HEK293 (cell line): ENCODE measurements around the gene POLR2C.

Source experiments
- CTCF ChIA-PET: fragments of 350-600 bp; formaldehyde crosslinking; extraction: SDS; loops from one replicate; lab custom pipeline; 2021; ENCODE audit warnings: antibody characterized with exemption; lab: Yijun Ruan, JAX
- POLR2A ChIA-PET: fragments of 300-600 bp; formaldehyde crosslinking; extraction: SDS; loops from one replicate; lab custom pipeline; 2020; ENCODE audit warnings: antibody characterized with exemption, inconsistent platforms; lab: Yijun Ruan, JAX
- H3K27ac ChIP-seq: fragments of 200-500 bp; sonication (Bioruptor generic); 2 replicates; pipeline ENCODE4 v1.5.1; 2014; ENCODE audit warnings: low read depth, low read length, control low read depth, inconsistent platforms; ENCODE audit errors: extremely low read depth
- H3K36me3 ChIP-seq, 2 experiments: fragments of 200-500 bp in 1 of 2; sonication (Bioruptor generic) in 1 of 2; 1 replicate in 1 of 2; 2 replicates in 1 of 2; pipeline ENCODE4 v1.5.1; 2014 to 2017; ENCODE audit warnings: inconsistent platforms in 2 of 2, low read length in 2 of 2; ENCODE audit not compliant: control insufficient read depth in 2 of 2, insufficient read depth in 1 of 2
- H3K4me1 ChIP-seq: fragments of 200-500 bp; sonication (Bioruptor generic); 2 replicates; pipeline ENCODE4 v1.5.1; 2014; ENCODE audit warnings: mild to moderate bottlenecking, low read length, inconsistent platforms; ENCODE audit not compliant: control insufficient read depth, insufficient read depth
- H3K4me3 ChIP-seq: 2 replicates; pipeline ENCODE4 v1.5.1; 2011; ENCODE audit warnings: low read depth, mild to moderate bottlenecking, control low read depth, low read length, moderate library complexity
- H3K9me3 ChIP-seq: fragments of 200-500 bp; sonication (Bioruptor generic); 2 replicates; pipeline ENCODE4 v1.5.1; 2014; ENCODE audit warnings: low read depth, low read length, inconsistent platforms; ENCODE audit not compliant: control insufficient read depth, insufficient read depth
- EGR2 ChIP-seq: fragments of 450-650 bp; formaldehyde crosslinking; IDR thresholded peaks from 2 replicates; pipeline ENCODE4 v1.5.1; 2016; ENCODE audit warnings: low read depth, missing biosample characterization, missing genetic modification characterization
- HIC1 ChIP-seq: fragments of 450-650 bp; formaldehyde crosslinking; IDR thresholded peaks from 2 replicates; pipeline ENCODE4 v1.5.1; 2016; ENCODE audit warnings: missing biosample characterization, missing genetic modification characterization
- HOXA7 ChIP-seq: sonication (generic); formaldehyde crosslinking; IDR thresholded peaks from 2 replicates; pipeline ENCODE4 v1.8.1; 2022; ENCODE audit warnings: missing genetic modification reagents, borderline replicate concordance
- INSM2 ChIP-seq: fragments of 450-650 bp; formaldehyde crosslinking; IDR thresholded peaks from 2 replicates; pipeline ENCODE4 v1.5.1; 2016; ENCODE audit warnings: missing biosample characterization, missing genetic modification characterization
- KLF1 ChIP-seq: fragments of 450-650 bp; formaldehyde crosslinking; IDR thresholded peaks from 2 replicates; pipeline ENCODE4 v1.5.1; 2016; ENCODE audit warnings: missing biosample characterization, missing genetic modification characterization
- KLF9 ChIP-seq: fragments of 450-650 bp; formaldehyde crosslinking; IDR thresholded peaks from 2 replicates; pipeline ENCODE4 v1.5.1; 2016; ENCODE audit warnings: missing biosample characterization, missing genetic modification characterization, low read depth
- MEIS1 ChIP-seq: sonication (generic); formaldehyde crosslinking; IDR thresholded peaks from 2 replicates; pipeline ENCODE4 v1.8.1; 2022; ENCODE audit warnings: missing genetic modification reagents, mild to moderate bottlenecking, borderline replicate concordance
- OSR2 ChIP-seq: fragments of 450-650 bp; formaldehyde crosslinking; IDR thresholded peaks from 2 replicates; pipeline ENCODE4 v1.5.1; 2016; ENCODE audit warnings: missing biosample characterization, missing genetic modification characterization
- SP7 ChIP-seq: fragments of 450-650 bp; formaldehyde crosslinking; IDR thresholded peaks from 2 replicates; pipeline ENCODE4 v1.5.1; 2016; ENCODE audit warnings: missing biosample characterization, missing genetic modification characterization
- ZNF2 ChIP-seq: fragments of 450-650 bp; formaldehyde crosslinking; IDR thresholded peaks from 2 replicates; pipeline ENCODE4 v1.5.1; 2016; ENCODE audit warnings: missing biosample characterization, missing genetic modification characterization
- ZNF266 ChIP-seq: fragments of 450-650 bp; formaldehyde crosslinking; IDR thresholded peaks from 2 replicates; pipeline ENCODE4 v1.5.1; 2016; ENCODE audit warnings: missing biosample characterization, missing genetic modification characterization, low read depth
- ZNF488 ChIP-seq: fragments of 450-650 bp; formaldehyde crosslinking; IDR thresholded peaks from 2 replicates; pipeline ENCODE4 v1.5.1; 2016; ENCODE audit warnings: missing biosample characterization, missing genetic modification characterization
- ZNF544 ChIP-seq: fragments of 450-650 bp; formaldehyde crosslinking; IDR thresholded peaks from 2 replicates; pipeline ENCODE4 v1.5.0; 2017; ENCODE audit warnings: missing biosample characterization, missing genetic modification characterization
- ZNF549 ChIP-seq: fragments of 450-650 bp; IDR thresholded peaks from 2 replicates; pipeline ENCODE4 v1.5.1; 2018; ENCODE audit warnings: missing biosample characterization, missing genetic modification characterization, mild to moderate bottlenecking, inconsistent platforms, moderate library complexity
- ZNF561 ChIP-seq: fragments of 450-650 bp; IDR thresholded peaks from 2 replicates; pipeline ENCODE4 v1.5.1; 2018; ENCODE audit warnings: missing biosample characterization, missing genetic modification characterization, borderline replicate concordance
- ZNF571 ChIP-seq: fragments of 450-650 bp; formaldehyde crosslinking; IDR thresholded peaks from 2 replicates; pipeline ENCODE4 v1.5.0; 2017; ENCODE audit warnings: missing biosample characterization, missing genetic modification characterization
- ZNF610 ChIP-seq: fragments of 450-650 bp; formaldehyde crosslinking; IDR thresholded peaks from 2 replicates; pipeline ENCODE4 v1.5.1; 2016; ENCODE audit warnings: missing biosample characterization, missing genetic modification characterization, borderline replicate concordance
- ZNF621 ChIP-seq: fragments of 450-650 bp; formaldehyde crosslinking; IDR thresholded peaks from 2 replicates; pipeline ENCODE4 v1.5.1; 2017; ENCODE audit warnings: missing biosample characterization, missing genetic modification characterization
- ZNF837 ChIP-seq: fragments of 450-650 bp; formaldehyde crosslinking; IDR thresholded peaks from 2 replicates; pipeline ENCODE4 v1.5.1; 2016; ENCODE audit warnings: missing biosample characterization, missing genetic modification characterization
- ZSCAN5A ChIP-seq: fragments of 450-650 bp; formaldehyde crosslinking; IDR thresholded peaks from 2 replicates; pipeline ENCODE4 v1.5.1; 2016; ENCODE audit warnings: missing biosample characterization, missing genetic modification characterization
- TF ChIP-seq, protein P1 (sequence below): fragments of 450-650 bp; formaldehyde crosslinking; IDR thresholded peaks from 2 replicates; pipeline ENCODE4 v1.5.1; 2016; ENCODE audit warnings: missing biosample characterization, missing genetic modification characterization

Gene POLR2C

DNA sequence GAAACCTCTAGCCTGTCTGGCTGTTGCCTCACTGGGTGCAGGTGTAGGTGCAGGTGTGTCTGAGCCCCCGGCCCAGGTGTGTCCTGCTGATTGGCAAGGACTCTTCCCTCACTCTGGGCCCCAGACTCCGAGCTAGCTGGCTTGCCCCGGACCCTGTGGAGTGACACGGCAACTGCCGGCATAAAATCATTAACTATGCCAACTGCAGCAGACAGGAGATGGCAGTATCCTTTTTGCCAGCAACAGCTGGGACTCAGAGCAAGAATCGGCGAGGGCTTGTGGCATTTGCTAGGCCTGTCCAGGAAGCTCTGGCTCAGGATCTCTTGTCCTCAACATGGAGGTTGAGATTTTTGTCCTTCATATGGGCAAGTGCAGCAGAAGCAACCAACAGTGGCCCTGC is 36.1 kb upstream of the POLR2C start (continued):
- TF ChIP-seq INSM2 (tag by site-specific recombination) (no peak), HIC1 (tag by site-specific recombination) (no peak), MEIS1 (CRISPR knock-in tag) (no peak)

- POLR2A ChIA-PET = interaction anchor here (1.2 kb wide), 1 partner anchor 35 kb away, joined by 3 read pairs; the partner anchor contains the start of gene POLR2C
- H3K36me3 ChIP-seq = peaks cover 22 to 55% of the 10 kb centered on the region in 2 experiments
- H3K9me3 ChIP-seq = no peaks in the 10 kb centered on the region
- no peak overlapping the region for H3K4me3 ChIP-seq
- CTCF ChIA-PET = interaction anchor here (2.3 to 11.5 kb wide), 2 partner anchors 9 to 124 kb away, joined by 16 to 290 read pairs; no protein-coding TSS in a partner anchor
- TF ChIP-seq KLF1 (tag by site-specific recombination) (peak; percentile 69), HIC1 (tag by site-specific recombination) (no peak)
- TF ChIP-seq, all 188 proteins: peak for 1
- H3K4me1 ChIP-seq = no peaks in the 10 kb centered on the region
- H3K27ac ChIP-seq = no peak overlapping the region
These were observed 35.2 kb upstream of the POLR2C start for GRCh38 chr16:57427307-57427706.

- Histone ChIP-seq H3K4me3 (no peak overlapping the region), H3K9me3 (no peaks in the 10 kb centered on the region), H3K27ac (no peak overlapping the region), H3K4me1 (no peaks in the 10 kb centered on the region), H3K36me3 (peaks cover 25 to 60% of the 10 kb centered on the region in 2 experiments)
- ChIA-PET CTCF (interaction anchor here (2.3 kb wide), 1 partner anchor 10 kb away, joined by 16 read pairs; no protein-coding TSS in a partner anchor), POLR2A (no interaction called here)
- TF ChIP-seq OSR2 (no peak), SP7 (tag by site-specific recombination) (peak; percentile 56; the same call in 1 of the 2 replicates)
These were observed 34.7 kb upstream of the POLR2C start for GRCh38 chr16:57427824-57428223.

DNA sequence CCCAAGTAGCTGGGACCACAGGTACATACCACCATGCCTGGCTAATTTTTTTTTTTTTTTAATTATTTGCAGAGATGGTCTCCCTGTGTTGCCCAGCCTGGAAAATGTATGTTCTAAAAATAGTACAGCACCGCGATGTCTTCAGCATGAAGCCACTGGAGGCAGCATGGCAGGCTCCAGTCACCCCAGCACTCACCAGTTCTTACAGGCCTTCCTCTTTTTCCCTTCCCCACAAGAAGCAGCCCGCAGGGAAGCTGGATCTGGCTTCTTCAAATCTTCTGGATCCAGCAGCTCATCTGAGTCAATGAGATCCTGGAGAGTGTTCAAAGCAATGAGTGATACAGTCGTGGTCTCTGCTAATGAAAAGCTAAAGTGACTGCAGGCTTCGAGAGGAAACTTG is 31.5 kb upstream of the POLR2C start:
- peaks cover 37 to 91% of the 10 kb centered on the region in 2 experiments for H3K36me3 ChIP-seq
- ChIA-PET CTCF (interaction anchor here (0.9 to 1.5 kb wide), 3 partner anchors 8 to 13 kb away, joined by 4 to 7 read pairs (median 7); no protein-coding TSS in a partner anchor), POLR2A (no interaction called here)
- H3K9me3 ChIP-seq = no peaks in the 10 kb centered on the region
- H3K4me1 ChIP-seq = no peaks in the 10 kb centered on the region
- no peak overlapping the region for H3K4me3 ChIP-seq
- no peak overlapping the region for H3K27ac ChIP-seq
- TF ChIP-seq EGR2 (tag by site-specific recombination) (no peak), KLF9 (tag by site-specific recombination) (no peak), ZNF610 (no peak), ZNF621 (tag by site-specific recombination) (no peak), OSR2 (no peak), ZNF544 (tag by site-specific recombination) (no peak), ZNF837 (tag by site-specific recombination) (no peak), ZNF561 (tag by site-specific recombination) (no peak), ZNF488 (tag by site-specific recombination) (no peak), ZNF571 (no peak), ZSCAN5A (no peak), HOXA7 (CRISPR knock-in tag) (no peak), ZNF549 (no peak), ZNF2 (tag by site-specific recombination) (no peak), ZNF266 (no peak)
- TF ChIP-seq, protein P1, sequence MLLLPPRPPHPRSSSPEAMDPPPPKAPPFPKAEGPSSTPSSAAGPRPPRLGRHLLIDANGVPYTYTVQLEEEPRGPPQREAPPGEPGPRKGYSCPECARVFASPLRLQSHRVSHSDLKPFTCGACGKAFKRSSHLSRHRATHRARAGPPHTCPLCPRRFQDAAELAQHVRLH (tag by site-specific recombination) = no peak
